ENCODE data around the gene PTPDC1. TPM values are rescaled to one million over a fixed set of nuclear protein-coding genes. Genes with fewer than 3 reads are reported as not detected.

Gene PTPDC1
- total and polyA plus RNA-seq, 2 donors (not counting 1 experiment from before 2014, with no cell fraction given): 3.7 to 9.8 TPM

DNA sequence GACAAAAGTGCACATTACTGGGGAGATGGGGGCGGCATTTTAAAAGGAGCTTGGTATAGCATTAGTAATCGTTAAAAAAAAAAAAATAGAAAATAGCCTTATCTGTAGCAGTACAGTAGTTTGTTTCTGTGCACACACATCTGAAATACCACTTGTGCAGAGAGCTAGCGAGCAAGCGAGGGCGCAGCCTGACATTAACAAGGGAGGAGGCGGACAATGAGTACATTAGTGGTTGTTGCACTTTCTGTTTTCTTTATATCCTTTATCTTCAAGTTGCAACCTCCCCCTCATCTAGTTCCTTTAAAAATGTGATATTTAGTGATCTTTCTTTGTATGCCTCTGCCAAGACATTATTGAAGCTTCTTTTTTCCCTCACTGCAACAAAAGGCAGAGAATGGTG lies 880 bp upstream of the PTPDC1 start:
- Mint-ChIP-seq H3K4me3 (no peak overlapping the region), H3K27me3 (no peaks in the 10 kb centered on the region), H3K9me3 (ENCODE audit: insufficient read depth) (no peaks in the 10 kb centered on the region), H3K4me1 (no peaks in the 10 kb centered on the region), H3K27ac (no peak overlapping the region)
- ChIA-PET CTCF (interaction anchor here (1.0 kb wide), 1 partner anchor 17 kb away, joined by 4 read pairs; no protein-coding TSS in a partner anchor), POLR2A (no interaction called here)
- no peak overlapping the region for H3K4me2 ChIP-seq (replicated peaks; ENCODE audit: low read depth, low read length, poor library complexity, severe bottlenecking)
- WGBS (ENCODE audit: insufficient coverage): no CpG with 5 or more reads among the region's 6 CpGs
- no peaks in the 10 kb centered on the region for H3K27me3 ChIP-seq (replicated peaks in 1 of 4; ENCODE audit: control extremely low read depth in 1 of 4, control insufficient read depth in 3 of 4, insufficient read depth in 4 of 4, low read length in 3 of 4)
- TF ChIP-seq, protein P1, sequence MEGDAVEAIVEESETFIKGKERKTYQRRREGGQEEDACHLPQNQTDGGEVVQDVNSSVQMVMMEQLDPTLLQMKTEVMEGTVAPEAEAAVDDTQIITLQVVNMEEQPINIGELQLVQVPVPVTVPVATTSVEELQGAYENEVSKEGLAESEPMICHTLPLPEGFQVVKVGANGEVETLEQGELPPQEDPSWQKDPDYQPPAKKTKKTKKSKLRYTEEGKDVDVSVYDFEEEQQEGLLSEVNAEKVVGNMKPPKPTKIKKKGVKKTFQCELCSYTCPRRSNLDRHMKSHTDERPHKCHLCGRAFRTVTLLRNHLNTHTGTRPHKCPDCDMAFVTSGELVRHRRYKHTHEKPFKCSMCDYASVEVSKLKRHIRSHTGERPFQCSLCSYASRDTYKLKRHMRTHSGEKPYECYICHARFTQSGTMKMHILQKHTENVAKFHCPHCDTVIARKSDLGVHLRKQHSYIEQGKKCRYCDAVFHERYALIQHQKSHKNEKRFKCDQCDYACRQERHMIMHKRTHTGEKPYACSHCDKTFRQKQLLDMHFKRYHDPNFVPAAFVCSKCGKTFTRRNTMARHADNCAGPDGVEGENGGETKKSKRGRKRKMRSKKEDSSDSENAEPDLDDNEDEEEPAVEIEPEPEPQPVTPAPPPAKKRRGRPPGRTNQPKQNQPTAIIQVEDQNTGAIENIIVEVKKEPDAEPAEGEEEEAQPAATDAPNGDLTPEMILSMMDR (IDR thresholded peaks at IDR 0.05): no peak
- TF ChIP-seq EZH2 (IDR thresholded peaks at IDR 0.05; ENCODE audit: borderline replicate concordance, insufficient read depth, low read depth, low read length, poor library complexity, severe bottlenecking): no peak
- H4K20me1 ChIP-seq (ENCODE audit: control insufficient read depth, insufficient read depth, low read length, poor library complexity, severe bottlenecking): no peaks in the 10 kb centered on the region
- H3K36me3 ChIP-seq (replicated peaks in 1 of 2; ENCODE audit: control extremely low read depth in 1 of 2, control insufficient read depth in 1 of 2, extremely low read depth in 1 of 2, insufficient read depth in 2 of 2, low read length in 1 of 2): no peaks in the 10 kb centered on the region
- no peaks in the 10 kb centered on the region for H3K4me1 ChIP-seq (ENCODE audit: control insufficient read depth in 2 of 2, insufficient read depth in 2 of 2, low read length in 2 of 2)
- DNase-seq: no peak
- no peaks in the 10 kb centered on the region for H3K79me2 ChIP-seq (ENCODE audit: control insufficient read depth, insufficient read depth, low read length)
- no peak overlapping the region for H3K27ac ChIP-seq (ENCODE audit: low read length in 2 of 2)
- intact Hi-C loops (cut with micrococcal nuclease): no loop called here
- H3K9me3 ChIP-seq (ENCODE audit: control extremely low read depth in 1 of 3, control insufficient read depth in 2 of 3, insufficient read depth in 1 of 3, low read length in 2 of 3): no peaks in the 10 kb centered on the region
- no peak overlapping the region for H3K9ac ChIP-seq (ENCODE audit: low read length)
- ATAC-seq (ENCODE audit: low read depth): no peak
- H3K4me3 ChIP-seq (ENCODE audit: control extremely low read depth in 1 of 5, extremely low read depth in 1 of 5, insufficient read depth in 1 of 5, low read depth in 2 of 5, low read length in 4 of 5): no peak overlapping the region
- no peak overlapping the region for H2AFZ ChIP-seq (ENCODE audit: insufficient read depth, low read depth, low read length, poor library complexity, severe bottlenecking)

DNA sequence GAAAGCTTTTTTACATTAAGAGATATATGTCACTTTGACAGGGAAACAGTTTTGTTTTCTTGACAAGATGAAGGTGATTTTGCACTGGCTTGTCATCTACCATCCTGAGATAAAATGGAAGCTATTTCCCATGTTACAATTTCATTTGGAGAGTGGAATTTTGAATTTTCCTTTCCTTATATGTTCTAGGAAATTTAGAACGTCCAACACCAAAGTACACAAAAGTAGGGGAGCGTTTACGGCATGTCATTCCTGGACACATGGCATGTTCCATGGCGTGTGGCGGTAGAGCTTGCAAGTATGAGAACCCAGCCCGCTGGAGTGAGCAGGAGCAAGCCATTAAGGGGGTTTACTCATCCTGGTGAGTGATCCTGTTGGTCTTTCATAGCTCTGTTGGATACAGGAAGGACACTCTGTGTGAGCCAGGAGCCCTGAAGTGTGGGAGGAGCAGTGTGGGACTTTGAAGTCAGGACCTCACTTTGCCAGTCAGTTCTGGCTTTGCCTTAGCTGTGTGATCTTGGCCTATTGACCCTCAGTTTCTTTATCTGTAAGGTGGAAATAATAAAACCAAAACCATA lies 887 bp downstream of the PTPDC1 start:
- no peak overlapping the region for H3K9ac ChIP-seq (ENCODE audit: low read length)
- H3K27ac Mint-ChIP-seq: no peak overlapping the region
- no peaks in the 10 kb centered on the region for H3K36me3 ChIP-seq (replicated peaks in 1 of 2; ENCODE audit: control extremely low read depth in 1 of 2, control insufficient read depth in 1 of 2, extremely low read depth in 1 of 2, insufficient read depth in 2 of 2, low read length in 1 of 2)
- H3K9me3 Mint-ChIP-seq (ENCODE audit: insufficient read depth): no peaks in the 10 kb centered on the region
- H3K4me1 Mint-ChIP-seq: no peaks in the 10 kb centered on the region
- ChIA-PET POLR2A (no interaction called here), CTCF (interaction anchor here (1.0 to 1.9 kb wide), 3 partner anchors 11 to 128 kb away, joined by 3 to 6 read pairs (median 4); no protein-coding TSS in a partner anchor)
- no peaks in the 10 kb centered on the region for H3K9me3 ChIP-seq (ENCODE audit: control extremely low read depth in 1 of 3, control insufficient read depth in 2 of 3, insufficient read depth in 1 of 3, low read length in 2 of 3)
- H3K4me3 ChIP-seq (ENCODE audit: control extremely low read depth in 1 of 5, extremely low read depth in 1 of 5, insufficient read depth in 1 of 5, low read depth in 2 of 5, low read length in 4 of 5): no peak overlapping the region
- H3K27me3 ChIP-seq (replicated peaks in 1 of 4; ENCODE audit: control extremely low read depth in 1 of 4, control insufficient read depth in 3 of 4, insufficient read depth in 4 of 4, low read length in 3 of 4): no peaks in the 10 kb centered on the region
- no peaks in the 10 kb centered on the region for H3K4me1 ChIP-seq (ENCODE audit: control insufficient read depth in 2 of 2, insufficient read depth in 2 of 2, low read length in 2 of 2)
- no peak overlapping the region for H2AFZ ChIP-seq (ENCODE audit: insufficient read depth, low read depth, low read length, poor library complexity, severe bottlenecking)
- H3K27me3 Mint-ChIP-seq: no peaks in the 10 kb centered on the region
- no peaks in the 10 kb centered on the region for H3K79me2 ChIP-seq (ENCODE audit: control insufficient read depth, insufficient read depth, low read length)
- H3K4me2 ChIP-seq (replicated peaks; ENCODE audit: low read depth, low read length, poor library complexity, severe bottlenecking): no peak overlapping the region
- no peak for ATAC-seq (ENCODE audit: low read depth)
- no peak for DNase-seq
- no peak overlapping the region for H3K27ac ChIP-seq (ENCODE audit: low read length in 2 of 2)
- H3K4me3 Mint-ChIP-seq: no peak overlapping the region
- 98% methylated on average over 5 of the region's 6 CpGs for WGBS (ENCODE audit: insufficient coverage)
- H4K20me1 ChIP-seq (ENCODE audit: control insufficient read depth, insufficient read depth, low read length, poor library complexity, severe bottlenecking): no peaks in the 10 kb centered on the region
- intact Hi-C loops (cut with micrococcal nuclease): no loop called here
- TF ChIP-seq EZH2 (IDR thresholded peaks at IDR 0.05; ENCODE audit: borderline replicate concordance, insufficient read depth, low read depth, low read length, poor library complexity, severe bottlenecking): no peak
- TF ChIP-seq, protein P1 (IDR thresholded peaks at IDR 0.05): no peak
